Liver (tissue), 2 donors: ENCODE data around the gene SYNJ2.

Source experiments
- RAD21 ChIP-seq, 2 donors: IDR thresholded peaks; 2 replicates each; pipeline ENCODE4 v1.6.1; 2016; ENCODE audit warnings: antibody characterized with exemption in 2 of 2, mild to moderate bottlenecking in 2 of 2
- YY1 ChIP-seq: IDR thresholded peaks from 2 replicates; pipeline ENCODE4 v1.6.1; 2016; ENCODE audit warnings: antibody characterized with exemption, mild to moderate bottlenecking
- donor health status: healthy.

DNA sequence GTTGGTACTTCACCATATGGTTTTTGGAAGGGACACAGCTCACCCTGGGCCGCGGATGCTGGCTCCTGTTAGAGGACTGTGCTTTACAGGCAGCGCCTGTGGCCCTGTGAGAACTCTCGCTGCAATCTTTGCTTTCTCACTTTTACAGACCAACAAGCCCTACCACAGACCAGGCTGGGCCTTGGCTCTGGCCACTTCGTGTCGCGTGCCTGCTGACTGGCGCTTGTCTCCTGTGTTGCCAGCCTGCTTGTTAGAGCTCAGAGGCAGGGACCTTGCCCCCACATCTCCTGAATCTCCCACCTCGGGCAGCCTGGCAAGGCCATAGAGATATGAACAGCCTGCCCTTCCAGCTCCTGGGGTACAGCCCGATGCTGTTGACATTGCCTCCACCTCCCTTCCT is 56.1 kb downstream of the SYNJ2 start:
- TF ChIP-seq RAD21 (IDR thresholded peaks at IDR 0.05) (no peak), YY1 (no peak)
